Upper lobe of right lung (tissue), 1 donor: Measurements from ENCODE around the gene GLTP. TPM values are rescaled to one million over a fixed set of nuclear protein-coding genes. Genes with fewer than 3 reads are reported as not detected.
A peak's percentile ranks its signal among the peaks of the same experiment; 100 is the strongest.
"Not testable (repeated sequence)": the region's sequence is repeated elsewhere in the genome, so short reads cannot be mapped to it uniquely, and the experiment has no call there.

ENCODE experiments used
- ATAC-seq: fragments of 200-7000 bp; cut with Tn5 transposase; one replicate; pipeline ENCODE4 v1.9.1; 2020; ENCODE audit warnings: mild to moderate bottlenecking, moderate library complexity
- DNase-seq: peaks from one replicate; pipeline ENCODE4 v3.0.0-alpha.2; 2020
- H3K27ac ChIP-seq: fragments of 200-600 bp; one replicate; pipeline ENCODE4 v1.8.0; 2022
- H3K27me3 ChIP-seq: fragments of 200-600 bp; one replicate; pipeline ENCODE4 v1.8.0; 2022; ENCODE audit warnings: mild to moderate bottlenecking
- H3K36me3 ChIP-seq: fragments of 200-600 bp; one replicate; pipeline ENCODE4 v1.8.0; 2022
- H3K4me1 ChIP-seq: fragments of 200-600 bp; one replicate; pipeline ENCODE4 v1.8.0; 2022
- H3K4me3 ChIP-seq: fragments of 200-600 bp; one replicate; pipeline ENCODE4 v1.8.0; 2022; ENCODE audit warnings: mild to moderate bottlenecking
- H3K9me3 ChIP-seq: fragments of 200-600 bp; one replicate; pipeline ENCODE4 v1.8.0; 2022
- intact Hi-C: fragments of 100-400 bp; cut with DNase I; formaldehyde crosslinking; loops from one replicate; pipeline ENCODE4 v1.11.0; 2022
- total RNA-seq: library from RNA; stranded (reverse); fragmentation: NEBNext Ultra II Directional; extraction: Animal tissue kit (Norgen Biotek cat#: 25700); gene quantifications from one replicate; pipeline ENCODE4 v1.2.1, GENCODE V29; 2021
- TF ChIP-seq, protein P1 (sequence below): fragments of 200-600 bp; IDR thresholded peaks from one replicate; pipeline ENCODE4 v1.8.0; 2022; ENCODE audit warnings: antibody characterized with exemption
- donor health status: DM: no; HTN: yes; CAD: no; lungs with severe emphysema.

Gene GLTP
- total RNA-seq, 1 donor from 2014 or later: 44.0 TPM

DNA sequence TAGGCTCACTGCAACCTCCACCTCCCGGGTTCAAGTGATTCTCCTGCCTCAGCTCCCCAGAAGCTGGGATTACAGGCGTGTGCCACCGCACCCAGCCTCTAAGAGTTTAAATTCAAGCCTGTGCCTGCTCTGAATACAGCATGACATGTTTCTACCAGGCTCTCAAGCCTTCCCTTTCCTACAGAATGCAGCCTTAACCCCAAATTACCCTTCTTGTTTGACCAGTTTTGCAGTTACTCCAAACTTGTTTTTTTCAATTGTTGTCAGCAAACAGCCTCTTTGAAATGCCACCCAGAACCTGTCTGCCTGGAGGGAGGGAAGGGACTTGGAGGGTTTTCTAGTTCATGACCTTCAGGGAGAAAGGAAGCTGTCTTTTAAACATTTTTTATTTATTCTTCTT lies 15.4 kb downstream of the GLTP start:
- Histone ChIP-seq H3K4me3 (no peak overlapping the region), H3K9me3 (no peaks in the 10 kb centered on the region), H3K4me1 (peaks cover 27% of the 10 kb centered on the region), H3K36me3 (peaks cover 17% of the 10 kb centered on the region), H3K27ac (peak overlapping the region; percentile 78), H3K27me3 (no peaks in the 10 kb centered on the region)
- DNase-seq: no peak
- intact Hi-C loops: no loop called here
- ATAC-seq: peak; percentile 75
- TF ChIP-seq, protein P1, sequence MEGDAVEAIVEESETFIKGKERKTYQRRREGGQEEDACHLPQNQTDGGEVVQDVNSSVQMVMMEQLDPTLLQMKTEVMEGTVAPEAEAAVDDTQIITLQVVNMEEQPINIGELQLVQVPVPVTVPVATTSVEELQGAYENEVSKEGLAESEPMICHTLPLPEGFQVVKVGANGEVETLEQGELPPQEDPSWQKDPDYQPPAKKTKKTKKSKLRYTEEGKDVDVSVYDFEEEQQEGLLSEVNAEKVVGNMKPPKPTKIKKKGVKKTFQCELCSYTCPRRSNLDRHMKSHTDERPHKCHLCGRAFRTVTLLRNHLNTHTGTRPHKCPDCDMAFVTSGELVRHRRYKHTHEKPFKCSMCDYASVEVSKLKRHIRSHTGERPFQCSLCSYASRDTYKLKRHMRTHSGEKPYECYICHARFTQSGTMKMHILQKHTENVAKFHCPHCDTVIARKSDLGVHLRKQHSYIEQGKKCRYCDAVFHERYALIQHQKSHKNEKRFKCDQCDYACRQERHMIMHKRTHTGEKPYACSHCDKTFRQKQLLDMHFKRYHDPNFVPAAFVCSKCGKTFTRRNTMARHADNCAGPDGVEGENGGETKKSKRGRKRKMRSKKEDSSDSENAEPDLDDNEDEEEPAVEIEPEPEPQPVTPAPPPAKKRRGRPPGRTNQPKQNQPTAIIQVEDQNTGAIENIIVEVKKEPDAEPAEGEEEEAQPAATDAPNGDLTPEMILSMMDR: no peak

DNA sequence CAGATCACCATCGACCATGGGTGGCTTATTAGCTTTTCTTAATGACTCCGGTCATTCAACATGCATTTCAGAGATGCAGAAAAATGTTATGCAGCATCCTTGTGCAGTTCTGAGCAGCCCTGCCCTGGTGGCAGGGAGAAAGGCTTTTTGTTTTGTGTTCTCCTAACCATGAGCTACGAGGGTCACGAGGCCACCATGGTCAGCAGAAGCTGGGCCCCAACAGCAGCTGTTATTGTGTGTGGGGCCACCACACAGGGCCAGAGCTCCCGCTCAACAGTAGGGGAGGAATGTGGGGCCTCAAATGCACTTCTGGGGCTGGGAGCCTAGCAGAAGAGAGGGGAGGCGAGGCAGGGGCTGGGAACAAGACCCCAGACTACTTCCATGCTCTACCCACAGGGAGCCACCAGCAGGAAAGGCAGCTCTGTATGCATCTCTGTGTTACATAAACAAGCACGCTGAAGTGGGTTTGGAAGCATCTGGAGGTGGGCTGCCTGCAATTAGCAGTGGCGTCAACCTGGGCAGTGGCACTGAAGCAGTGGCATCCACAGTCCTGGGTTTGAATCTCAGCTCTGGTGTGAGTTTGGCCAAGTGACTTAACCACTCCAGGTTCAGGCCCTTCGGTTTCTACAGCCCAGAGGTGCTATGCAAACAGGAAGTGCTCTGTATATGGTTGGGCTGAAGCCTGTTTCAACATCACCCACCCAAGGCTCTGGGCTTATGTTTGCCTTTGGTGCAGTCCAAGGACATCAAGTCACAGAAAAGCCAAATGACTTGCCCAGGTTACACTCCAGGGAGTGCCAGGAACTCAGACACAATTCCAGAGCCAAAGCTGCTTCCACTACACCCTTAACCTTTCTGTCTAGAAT lies 16.3 kb downstream of the GLTP start:
- no peak overlapping the region for H3K4me3 ChIP-seq
- DNase-seq (no peak), ATAC-seq (peak; percentile 93)
- peak overlapping the region; percentile 78 for H3K27ac ChIP-seq
- TF ChIP-seq, protein P1: no peak
- H3K4me1 ChIP-seq: peaks cover 27% of the 10 kb centered on the region
- intact Hi-C loops: no loop called here
- H3K27me3 ChIP-seq: no peaks in the 10 kb centered on the region
- peaks cover 17% of the 10 kb centered on the region for H3K36me3 ChIP-seq
- no peaks in the 10 kb centered on the region for H3K9me3 ChIP-seq

DNA sequence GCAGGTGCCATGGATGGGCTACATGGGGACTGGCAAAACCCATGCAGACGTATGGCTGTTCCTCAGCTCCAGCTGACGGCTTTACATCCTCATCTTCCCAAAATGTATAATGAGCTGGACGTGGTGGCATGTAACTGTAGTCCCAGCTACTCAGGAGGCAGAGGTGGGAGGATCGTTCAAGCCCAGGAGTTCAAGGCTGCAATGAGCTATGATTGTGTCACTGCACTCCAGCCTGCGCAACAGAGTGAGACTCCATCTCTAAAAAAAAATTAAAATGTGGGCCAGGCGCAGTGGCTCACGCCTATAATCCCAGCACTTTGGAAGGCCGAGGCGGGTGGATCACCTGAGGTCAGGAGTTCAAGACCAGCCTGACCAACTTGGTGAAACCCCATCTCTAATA lies 17.9 kb downstream of the GLTP start:
- DNase-seq, H3K4me3 ChIP-seq, ATAC-seq, H3K27ac ChIP-seq, intact Hi-C loops, H3K9me3 ChIP-seq, H3K27me3 ChIP-seq: not testable (repeated sequence)
- Histone ChIP-seq H3K4me1 (peaks cover 18% of the 10 kb centered on the region), H3K36me3 (peaks cover 29% of the 10 kb centered on the region)

DNA sequence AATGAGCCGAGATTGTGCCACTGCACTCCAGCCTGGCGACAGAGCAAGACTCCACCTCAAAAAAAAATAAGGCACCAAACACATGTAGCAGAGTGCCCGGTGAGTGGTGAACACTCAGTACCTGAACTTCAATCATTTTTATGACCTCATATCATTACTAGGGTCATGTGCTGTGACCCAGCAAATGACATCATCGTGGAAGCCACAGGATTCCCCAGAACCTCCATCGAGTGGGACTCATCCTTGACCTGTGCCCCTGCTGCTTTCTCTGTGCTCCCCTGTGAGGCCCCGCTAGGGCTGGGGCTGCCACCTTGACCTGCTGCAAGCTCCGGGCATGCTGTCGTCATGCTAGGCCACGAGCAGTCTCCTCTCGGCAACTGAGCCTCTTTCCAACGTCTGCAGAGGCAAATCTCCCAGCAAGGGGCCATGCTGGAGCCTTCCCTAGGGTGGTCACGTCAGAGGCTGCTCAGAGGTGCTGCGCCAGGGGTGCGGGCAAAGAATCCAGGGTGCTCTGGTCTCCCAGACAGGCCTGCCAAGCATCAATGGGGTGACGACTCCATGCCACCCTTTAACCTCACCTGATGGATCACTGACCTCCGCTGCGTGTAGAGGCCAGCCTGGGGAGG lies 18.5 kb downstream of the GLTP start:
- Histone ChIP-seq H3K4me1 (peaks cover 18% of the 10 kb centered on the region), H3K27me3 (no peaks in the 10 kb centered on the region), H3K9me3 (no peaks in the 10 kb centered on the region), H3K27ac (no peak overlapping the region), H3K36me3 (peaks cover 35% of the 10 kb centered on the region), H3K4me3 (no peak overlapping the region)
- TF ChIP-seq, protein P1: no peak
- no peak for DNase-seq
- no peak for ATAC-seq
- intact Hi-C loops: no loop called here

DNA sequence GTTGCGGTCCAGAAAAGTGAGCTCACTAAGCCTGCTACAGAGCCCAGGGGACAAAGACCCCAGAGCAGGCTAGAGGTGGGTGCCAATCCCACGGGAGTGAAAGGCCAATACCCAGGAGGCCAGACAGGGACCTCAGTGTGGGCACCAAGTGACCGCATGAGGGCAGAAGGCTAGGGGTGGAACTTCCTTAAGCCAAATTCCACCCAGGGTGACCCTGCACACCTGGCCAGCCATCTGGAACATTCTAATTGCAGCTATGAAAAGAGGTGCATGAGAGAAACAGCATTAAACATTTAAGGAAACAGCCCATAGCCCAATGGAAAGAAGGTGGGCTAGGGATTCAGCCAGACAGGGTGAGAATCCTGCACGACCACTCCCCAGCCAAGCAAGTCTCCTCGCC lies 19.4 kb downstream of the GLTP start:
- peaks cover 40% of the 10 kb centered on the region for H3K36me3 ChIP-seq
- no peaks in the 10 kb centered on the region for H3K27me3 ChIP-seq
- H3K9me3 ChIP-seq: no peaks in the 10 kb centered on the region
- no peak overlapping the region for H3K4me3 ChIP-seq
- no peak overlapping the region for H3K27ac ChIP-seq
- TF ChIP-seq, protein P1: no peak
- H3K4me1 ChIP-seq: peaks cover 18% of the 10 kb centered on the region
- no peak for ATAC-seq
- no peak for DNase-seq
- intact Hi-C loops: no loop called here

DNA sequence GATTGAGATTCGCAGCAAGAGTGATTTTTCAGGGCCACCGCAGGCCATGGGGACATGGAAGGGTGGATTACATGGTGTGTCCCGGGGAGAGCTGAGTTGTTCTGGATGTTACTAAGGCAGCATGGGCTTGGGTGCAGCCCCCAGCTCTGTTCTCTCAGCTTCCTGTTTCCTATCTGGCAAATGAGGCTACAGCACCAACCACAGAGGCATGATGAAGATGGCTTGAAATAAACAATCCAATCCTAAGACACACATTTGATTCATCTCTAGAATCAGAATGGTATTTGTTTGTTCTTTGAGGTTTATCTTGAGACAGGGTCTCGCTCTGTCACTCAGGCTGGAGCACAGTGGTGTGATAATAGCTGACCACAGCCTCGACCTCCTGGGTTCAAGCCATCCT lies 21.6 kb downstream of the GLTP start:
- H3K9me3 ChIP-seq: no peaks in the 10 kb centered on the region
- H3K27ac ChIP-seq: no peak overlapping the region
- DNase-seq (no peak), ATAC-seq (no peak)
- peaks cover under 1% of the 10 kb centered on the region for H3K4me1 ChIP-seq
- H3K27me3 ChIP-seq: no peaks in the 10 kb centered on the region
- intact Hi-C loops: no loop called here
- H3K36me3 ChIP-seq: peaks cover 60% of the 10 kb centered on the region
- TF ChIP-seq, protein P1: no peak
- H3K4me3 ChIP-seq: no peak overlapping the region
